ENCODE measurements around the gene CLSTN2.

The CLSTN2 gene

DNA sequence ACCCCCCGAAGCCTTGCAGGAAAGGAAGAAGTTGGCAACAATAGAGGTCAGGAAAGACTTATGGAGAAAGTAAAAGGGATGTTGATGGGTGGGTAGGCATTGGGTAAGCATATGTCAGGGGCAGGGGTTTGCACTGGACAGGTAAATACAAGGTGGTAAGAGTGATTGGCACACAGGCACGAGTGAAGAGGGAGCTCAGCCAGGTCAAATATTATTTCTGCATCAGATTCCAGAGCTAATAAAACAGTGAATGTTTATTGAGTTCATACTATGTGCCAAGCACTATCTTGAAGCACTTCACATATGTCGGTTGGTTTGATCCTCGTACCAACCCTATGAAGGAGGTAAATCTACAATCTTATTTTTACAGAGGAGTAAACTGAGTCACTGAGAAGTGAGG lies 6.6 kb downstream of the CLSTN2 start:
- no peak for DNase-seq (ENCODE audit: low read depth in 2 of 2)

DNA sequence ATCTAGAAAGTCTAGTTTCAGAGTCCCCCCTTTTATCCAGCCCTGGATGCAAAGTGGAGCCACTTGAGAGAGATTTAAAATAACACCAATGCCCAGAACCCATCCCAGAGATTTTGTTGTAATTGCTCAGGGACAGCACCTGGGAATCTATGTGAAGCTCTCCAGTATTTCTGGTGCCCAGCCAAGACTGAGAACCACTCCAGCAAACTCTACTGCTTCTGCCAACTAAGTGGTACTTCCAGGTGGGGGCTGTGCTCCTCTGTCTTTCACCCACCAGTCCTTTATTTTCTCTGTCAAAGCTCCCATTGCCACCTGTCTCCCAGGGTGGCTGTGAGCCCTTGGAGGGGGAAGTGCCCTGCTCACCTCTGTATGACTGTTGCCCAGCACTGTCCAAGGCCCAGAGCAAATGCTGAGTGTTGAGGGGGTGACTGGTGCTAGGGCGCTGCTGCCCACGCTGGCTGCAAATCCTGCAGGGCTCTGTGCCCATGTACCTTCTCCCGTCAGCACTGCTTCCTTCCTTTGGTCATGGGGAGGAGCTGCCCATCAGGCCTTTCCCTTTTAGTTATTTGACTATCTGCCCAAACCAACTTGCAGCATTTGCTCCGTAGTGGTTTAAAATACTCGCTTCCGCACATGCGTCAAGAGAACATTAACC lies 9.4 kb downstream of the CLSTN2 start:
- DNase-seq (ENCODE audit: low read depth in 2 of 2): no peak

DNA sequence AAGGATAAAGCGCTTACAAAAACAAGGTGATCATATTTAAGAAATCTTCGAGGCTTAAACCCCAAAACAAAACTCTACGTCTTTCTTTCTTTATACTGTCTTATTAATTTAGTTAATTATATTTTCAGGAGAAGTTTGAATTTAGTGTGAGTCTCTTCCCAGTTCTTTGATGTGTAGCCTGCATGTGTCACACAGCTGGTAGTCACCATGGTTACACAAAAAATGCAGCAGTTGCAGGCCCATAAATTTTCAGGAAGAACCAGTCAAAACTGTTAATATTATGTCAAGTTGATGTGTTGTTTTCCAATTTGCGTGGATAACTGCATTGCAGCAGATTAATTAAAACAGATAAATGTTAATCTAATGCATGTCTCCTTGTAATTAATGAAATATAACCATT lies 10.4 kb downstream of the CLSTN2 start:
- DNase-seq (ENCODE audit: low read depth in 2 of 2): no peak

DNA sequence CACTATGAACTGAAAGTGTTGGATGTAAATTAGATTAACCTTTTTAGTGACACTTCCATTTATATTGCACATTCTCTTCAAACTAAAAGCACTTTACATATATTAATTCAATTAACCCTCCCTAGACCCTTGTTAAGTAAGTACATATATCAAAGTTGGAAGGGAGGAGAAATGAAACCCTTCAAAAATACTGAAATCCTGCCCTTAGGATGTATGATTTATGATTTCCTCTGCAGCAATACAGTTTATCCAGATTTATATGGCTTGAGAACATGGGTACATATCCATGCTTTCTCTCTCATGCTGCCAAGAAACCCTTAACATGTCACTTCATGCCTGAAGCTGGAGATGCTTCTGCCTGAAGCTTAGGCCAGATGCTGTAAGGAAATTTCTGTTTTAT lies 11.0 kb downstream of the CLSTN2 start:
- DNase-seq (ENCODE audit: low read depth in 2 of 2): no peak

GRCh38 chr3:139948467-139948866 lies 13.5 kb downstream of the CLSTN2 start:
- DNase-seq (ENCODE audit: low read depth in 2 of 2): no peak

DNA sequence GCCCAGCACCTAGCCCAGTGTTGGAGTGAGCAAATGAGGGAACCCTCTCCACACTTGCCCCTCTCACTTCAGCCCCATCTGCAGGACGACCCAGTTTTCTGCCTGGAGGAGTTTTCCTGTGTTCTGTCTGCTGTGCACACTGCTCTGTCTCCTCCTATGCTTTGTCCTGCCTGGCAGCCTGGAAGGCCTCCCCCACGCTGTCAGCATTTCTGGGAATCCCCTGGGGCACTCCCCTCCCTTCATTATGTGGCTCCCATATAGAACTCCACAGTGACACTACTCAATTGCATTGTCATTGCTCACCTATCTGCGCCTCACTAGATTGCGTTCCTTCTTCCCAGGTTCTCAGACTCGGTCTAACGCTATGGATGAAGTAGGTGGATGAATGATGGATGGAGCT lies 13.9 kb downstream of the CLSTN2 start:
- no peak for DNase-seq (ENCODE audit: low read depth in 2 of 2)

DNA sequence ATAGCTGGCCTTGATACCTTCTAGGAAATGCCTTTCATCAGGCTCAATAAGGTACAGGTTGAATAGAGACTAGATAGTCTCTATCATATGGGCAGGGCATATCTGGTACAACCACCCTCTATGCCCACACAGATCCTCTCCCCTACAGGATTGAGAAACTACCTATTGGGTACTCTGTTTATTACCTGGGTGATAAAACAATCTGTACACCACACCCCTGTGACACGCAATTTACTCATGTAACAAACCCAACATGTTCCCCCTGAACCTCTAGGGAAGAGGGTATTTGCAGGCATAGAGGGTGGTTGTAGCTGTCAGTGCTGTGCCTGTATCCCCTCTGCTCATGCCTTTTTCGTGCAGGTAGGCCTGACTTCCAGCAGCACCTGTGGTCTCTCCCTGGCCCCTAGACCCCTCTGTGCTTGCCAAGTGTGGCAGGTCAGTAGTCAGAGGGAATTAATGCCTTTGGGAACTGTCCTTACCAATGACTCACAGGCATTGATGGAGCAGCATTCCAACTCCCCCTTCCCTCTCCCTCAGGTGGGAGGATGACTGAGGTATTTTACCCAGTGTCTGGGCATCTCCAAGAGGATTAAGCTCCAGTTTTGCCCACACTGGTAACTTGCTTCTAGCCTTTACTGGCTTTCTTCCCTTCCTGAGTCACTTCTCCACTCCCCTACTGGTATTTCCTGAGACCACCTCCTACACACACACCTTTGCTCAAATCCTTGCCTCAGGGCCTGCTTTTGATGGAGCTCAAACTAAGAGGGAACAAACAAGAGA lies 18.3 kb downstream of the CLSTN2 start:
- DNase-seq (ENCODE audit: low read depth in 2 of 2): no peak

GRCh38 chr3:139954146-139954860 lies 19.3 kb downstream of the CLSTN2 start:
- DNase-seq (ENCODE audit: low read depth in 2 of 2): no peak

GRCh38 chr3:139957844-139958243 lies 22.9 kb downstream of the CLSTN2 start:
- DNase-seq (ENCODE audit: low read depth in 2 of 2): no peak

GRCh38 chr3:139969386-139969785 lies 34.4 kb downstream of the CLSTN2 start:
- DNase-seq (ENCODE audit: low read depth in 2 of 2): no peak

DNA sequence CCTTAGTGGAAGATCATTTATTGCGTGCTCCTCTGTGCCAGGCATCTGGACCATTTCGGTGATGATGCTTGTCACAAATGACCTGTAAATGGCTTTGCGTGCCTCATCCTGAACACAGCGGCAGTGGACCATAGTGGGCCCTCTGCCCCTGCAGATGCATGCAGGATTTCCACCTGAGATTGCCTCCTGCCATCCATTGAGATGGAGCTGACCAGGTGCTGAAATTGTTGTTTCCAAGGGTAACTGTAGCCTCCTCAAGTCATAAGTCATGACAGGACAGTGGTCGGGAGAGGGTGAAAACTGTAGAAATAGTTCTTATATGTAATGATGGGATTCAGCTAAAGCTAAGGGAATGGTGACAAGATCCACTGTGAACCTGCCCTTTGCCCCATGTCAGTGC lies 35.5 kb downstream of the CLSTN2 start:
- no peak for DNase-seq (ENCODE audit: low read depth in 2 of 2)

DNA sequence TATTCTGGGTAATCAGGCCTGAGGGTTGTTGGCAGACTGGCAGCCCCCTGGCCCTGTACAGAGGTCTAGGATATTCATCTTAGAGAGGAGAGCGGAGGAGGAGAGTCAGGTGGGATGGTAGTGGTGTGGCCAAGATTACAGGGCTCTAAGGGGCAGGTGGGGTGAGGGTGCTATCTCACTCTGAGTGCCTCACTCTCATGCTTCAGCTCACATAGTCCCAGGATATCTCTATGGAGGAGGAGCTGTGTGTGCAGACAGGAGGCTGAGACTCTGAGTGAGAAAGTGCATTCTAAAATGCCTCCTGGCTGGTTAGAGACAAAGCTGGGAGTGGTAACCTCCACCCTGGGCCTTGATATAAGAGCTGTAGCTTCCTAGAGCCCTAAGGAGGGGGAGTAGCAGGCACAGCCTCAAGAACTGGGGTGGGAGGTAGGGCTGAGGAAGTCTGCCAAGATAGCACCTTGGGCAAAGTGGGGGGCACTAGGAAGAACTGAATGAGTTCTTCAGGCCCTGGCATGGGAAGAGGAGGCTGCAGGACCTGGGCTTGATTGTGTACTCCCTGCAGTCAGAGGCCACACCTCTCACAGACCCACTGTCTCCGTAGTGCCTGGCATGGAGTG lies 39.9 kb downstream of the CLSTN2 start:
- DNase-seq (ENCODE audit: low read depth in 2 of 2): no peak

- DNase-seq (ENCODE audit: low read depth in 2 of 2): no peak
Measured at GRCh38 chr3:139975594-139976365, 40.8 kb downstream of the CLSTN2 start.

- DNase-seq (ENCODE audit: low read depth in 2 of 2): no peak
Measured at GRCh38 chr3:139978966-139979365, 44.0 kb downstream of the CLSTN2 start.

- no peak for DNase-seq (ENCODE audit: low read depth in 2 of 2)
Measured at GRCh38 chr3:139979991-139980390, 45.0 kb downstream of the CLSTN2 start.

- DNase-seq (ENCODE audit: low read depth in 2 of 2): no peak
Measured at GRCh38 chr3:139982404-139982803, 47.4 kb downstream of the CLSTN2 start.

DNA sequence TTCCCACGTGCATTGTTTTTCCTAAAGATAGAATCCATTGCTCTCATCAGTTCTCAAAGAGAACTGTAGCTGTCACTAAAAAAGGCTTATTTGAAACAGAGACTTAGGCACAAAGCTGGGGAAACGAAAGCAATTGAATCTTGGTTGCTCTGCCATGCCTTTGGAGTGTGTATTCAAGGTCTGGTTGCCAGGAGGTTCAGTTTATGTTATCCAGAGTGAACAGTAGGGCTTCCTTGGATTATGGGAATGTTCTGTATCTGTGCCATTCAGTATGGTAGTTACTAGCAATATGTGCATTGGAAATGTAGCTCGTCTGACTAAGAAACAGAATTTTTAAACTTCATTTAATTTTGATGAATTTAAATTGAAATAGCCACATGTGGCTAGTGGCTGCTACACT lies 50.6 kb downstream of the CLSTN2 start:
- DNase-seq (ENCODE audit: low read depth in 2 of 2): no peak

- no peak for DNase-seq (ENCODE audit: low read depth in 2 of 2)
Measured at GRCh38 chr3:139987908-139988307, 52.9 kb downstream of the CLSTN2 start.

DNA sequence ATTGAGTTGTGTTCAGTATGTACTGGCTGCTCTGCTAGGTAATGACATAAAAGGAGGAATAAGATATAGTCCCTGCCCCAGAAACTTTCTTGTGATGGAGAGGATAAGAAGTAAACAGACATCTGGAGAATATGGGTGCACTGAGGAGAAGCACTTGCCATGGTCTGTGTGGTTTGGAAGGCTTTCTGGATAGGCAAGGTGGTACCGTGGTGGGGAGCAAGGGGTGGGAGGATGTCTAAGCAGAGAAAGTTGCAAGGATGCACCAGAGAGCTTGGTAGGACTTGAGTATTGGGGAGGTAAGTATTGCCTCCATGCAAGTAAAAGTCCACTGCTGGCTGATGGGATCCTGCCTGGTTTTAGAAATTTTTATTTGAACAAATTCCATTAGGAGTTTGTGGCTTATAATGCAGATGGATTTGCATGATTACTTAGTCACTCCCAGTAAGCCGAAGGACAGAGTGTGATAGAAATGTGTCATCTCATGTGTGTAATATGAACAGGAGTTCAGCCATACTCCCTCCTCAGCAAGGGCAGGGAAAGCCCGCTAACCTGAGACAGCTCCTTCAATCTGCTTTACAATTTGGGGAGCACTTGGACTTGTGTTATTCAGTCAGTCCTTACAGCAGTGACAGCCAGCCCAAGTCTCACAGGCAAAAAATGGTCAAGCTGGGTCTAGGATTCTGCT lies 53.6 kb downstream of the CLSTN2 start:
- DNase-seq (ENCODE audit: low read depth in 2 of 2): no peak

DNA sequence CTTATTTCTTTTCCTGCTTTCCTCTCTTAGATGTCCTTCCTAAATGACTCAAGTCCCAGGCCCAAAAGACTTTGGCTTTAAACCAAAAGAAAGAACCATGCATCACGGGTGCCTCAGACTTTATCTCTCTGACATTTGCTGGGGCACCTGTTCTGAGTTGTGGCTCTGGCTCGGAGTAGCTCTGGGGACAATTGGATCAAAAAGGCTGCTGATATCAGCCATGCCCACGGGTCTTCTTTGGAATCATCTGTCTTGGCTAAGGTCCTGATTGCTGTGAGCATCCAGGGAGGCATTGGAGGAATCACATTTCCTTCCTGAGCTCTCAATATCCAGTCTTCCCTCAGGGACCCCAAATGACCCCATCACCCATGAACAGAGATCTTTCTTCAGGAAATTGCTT lies 59.9 kb downstream of the CLSTN2 start:
- DNase-seq (ENCODE audit: low read depth in 2 of 2): no peak

DNA sequence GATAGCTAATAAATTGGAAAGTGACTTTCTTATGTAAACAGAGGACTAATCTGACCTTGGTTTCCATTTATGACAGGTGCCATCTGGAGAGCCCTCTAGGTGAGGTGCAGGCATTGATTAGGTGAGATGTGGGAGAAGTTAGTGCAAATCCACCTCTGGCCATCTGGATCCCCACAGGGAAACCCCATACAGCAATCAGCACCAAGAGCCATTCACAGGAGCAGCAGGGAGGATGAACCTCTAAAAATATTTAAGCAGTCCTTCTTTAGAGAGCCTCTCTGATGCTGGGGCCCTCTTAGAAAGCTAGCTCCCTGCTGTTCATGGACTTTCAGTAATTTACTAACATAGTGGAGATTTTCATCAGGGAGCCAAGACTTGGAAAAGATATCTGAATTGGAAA lies 69.3 kb downstream of the CLSTN2 start:
- DNase-seq (ENCODE audit: low read depth in 2 of 2): no peak

Data from activated CD8-positive, alpha-beta memory T cell treated with anti-CD3 and anti-CD28 coated beads for 4 hours (primary cell).